Measurements from ENCODE around the gene RYR1. TPM values are rescaled to one million over a fixed set of nuclear protein-coding genes. Genes with fewer than 3 reads are reported as not detected.

RYR1 gene
- total and polyA plus RNA-seq, 2 donors (not counting 1 experiment from before 2014, with no cell fraction given) = 0.43 to 3.8 TPM

- H3K9me3 Mint-ChIP-seq (ENCODE audit: insufficient read depth) = no peaks in the 10 kb centered on the region
- POLR2A ChIA-PET = no interaction called here
- H3K27ac Mint-ChIP-seq = no peak overlapping the region
- Histone ChIP-seq H3K4me3 (ENCODE audit: control extremely low read depth in 1 of 5, extremely low read depth in 1 of 5, insufficient read depth in 1 of 5, low read depth in 2 of 5, low read length in 4 of 5) (no peak overlapping the region), H3K36me3 (replicated peaks in 1 of 2; ENCODE audit: control extremely low read depth in 1 of 2, control insufficient read depth in 1 of 2, extremely low read depth in 1 of 2, insufficient read depth in 2 of 2, low read length in 1 of 2) (no peaks in the 10 kb centered on the region), H3K9ac (ENCODE audit: low read length) (no peak overlapping the region), H3K4me2 (replicated peaks; ENCODE audit: low read depth, low read length, poor library complexity, severe bottlenecking) (no peak overlapping the region), H3K9me3 (ENCODE audit: control extremely low read depth in 1 of 3, control insufficient read depth in 2 of 3, insufficient read depth in 1 of 3, low read length in 2 of 3) (peaks cover 0 to 9% (median 0%) of the 10 kb centered on the region in 3 donors), H4K20me1 (ENCODE audit: control insufficient read depth, insufficient read depth, low read length, poor library complexity, severe bottlenecking) (no peaks in the 10 kb centered on the region), H3K27ac (ENCODE audit: low read length in 2 of 2) (no peak overlapping the region), H2AFZ (ENCODE audit: insufficient read depth, low read depth, low read length, poor library complexity, severe bottlenecking) (no peak overlapping the region), H3K27me3 (replicated peaks in 1 of 4; ENCODE audit: control extremely low read depth in 1 of 4, control insufficient read depth in 3 of 4, insufficient read depth in 4 of 4, low read length in 3 of 4) (no peaks in the 10 kb centered on the region), H3K79me2 (ENCODE audit: control insufficient read depth, insufficient read depth, low read length) (no peaks in the 10 kb centered on the region), H3K4me1 (ENCODE audit: control insufficient read depth in 2 of 2, insufficient read depth in 2 of 2, low read length in 2 of 2) (no peaks in the 10 kb centered on the region)
- intact Hi-C loops (cut with micrococcal nuclease) = no loop called here
- no peak for ATAC-seq (ENCODE audit: low read depth)
- DNase-seq = no peak
- peaks cover 3% of the 10 kb centered on the region for H3K27me3 Mint-ChIP-seq
- no peaks in the 10 kb centered on the region for H3K4me1 Mint-ChIP-seq
- no peak for TF ChIP-seq CTCF (IDR thresholded peaks at IDR 0.05)
- TF ChIP-seq EZH2 (IDR thresholded peaks at IDR 0.05; ENCODE audit: borderline replicate concordance, insufficient read depth, low read depth, low read length, poor library complexity, severe bottlenecking) = no peak
- no peak overlapping the region for H3K4me3 Mint-ChIP-seq
- CTCF ChIA-PET = no interaction called here
- 87% methylated on average over 8 of the region's 8 CpGs for WGBS (ENCODE audit: insufficient coverage)
Measured at GRCh38 chr19:38451036-38451435, 17.5 kb downstream of the RYR1 start.

- Histone ChIP-seq H4K20me1 (ENCODE audit: control insufficient read depth, insufficient read depth, low read length, poor library complexity, severe bottlenecking) (no peaks in the 10 kb centered on the region), H3K36me3 (replicated peaks in 1 of 2; ENCODE audit: control extremely low read depth in 1 of 2, control insufficient read depth in 1 of 2, extremely low read depth in 1 of 2, insufficient read depth in 2 of 2, low read length in 1 of 2) (no peaks in the 10 kb centered on the region), H3K9me3 (ENCODE audit: control extremely low read depth in 1 of 3, control insufficient read depth in 2 of 3, insufficient read depth in 1 of 3, low read length in 2 of 3) (peaks cover 0 to 9% (median 0%) of the 10 kb centered on the region in 3 donors), H2AFZ (ENCODE audit: insufficient read depth, low read depth, low read length, poor library complexity, severe bottlenecking) (no peak overlapping the region), H3K27ac (ENCODE audit: low read length in 2 of 2) (no peak overlapping the region), H3K27me3 (replicated peaks in 1 of 4; ENCODE audit: control extremely low read depth in 1 of 4, control insufficient read depth in 3 of 4, insufficient read depth in 4 of 4, low read length in 3 of 4) (no peaks in the 10 kb centered on the region), H3K9ac (ENCODE audit: low read length) (no peak overlapping the region), H3K4me2 (replicated peaks; ENCODE audit: low read depth, low read length, poor library complexity, severe bottlenecking) (no peak overlapping the region), H3K4me3 (ENCODE audit: control extremely low read depth in 1 of 5, extremely low read depth in 1 of 5, insufficient read depth in 1 of 5, low read depth in 2 of 5, low read length in 4 of 5) (no peak overlapping the region), H3K4me1 (ENCODE audit: control insufficient read depth in 2 of 2, insufficient read depth in 2 of 2, low read length in 2 of 2) (no peaks in the 10 kb centered on the region), H3K79me2 (ENCODE audit: control insufficient read depth, insufficient read depth, low read length) (no peaks in the 10 kb centered on the region)
- TF ChIP-seq EZH2 (IDR thresholded peaks at IDR 0.05; ENCODE audit: borderline replicate concordance, insufficient read depth, low read depth, low read length, poor library complexity, severe bottlenecking) (no peak), CTCF (IDR thresholded peaks at IDR 0.05) (no peak)
- DNase-seq (no peak), ATAC-seq (ENCODE audit: low read depth) (no peak)
- WGBS (ENCODE audit: insufficient coverage) = 96% methylated on average over 7 of the region's 9 CpGs
- no peaks in the 10 kb centered on the region for H3K4me1 Mint-ChIP-seq
- H3K27me3 Mint-ChIP-seq = peaks cover 3% of the 10 kb centered on the region
- intact Hi-C loops (cut with micrococcal nuclease) = no loop called here
- H3K4me3 Mint-ChIP-seq = no peak overlapping the region
- ChIA-PET POLR2A (no interaction called here), CTCF (no interaction called here)
- H3K27ac Mint-ChIP-seq = no peak overlapping the region
- no peaks in the 10 kb centered on the region for H3K9me3 Mint-ChIP-seq (ENCODE audit: insufficient read depth)
Measured at GRCh38 chr19:38451629-38452028, 18.1 kb downstream of the RYR1 start.

All from B cell (primary cell).